Liver (tissue), 9 donors: ENCODE data around the gene PGM3. TPM values are rescaled to one million over a fixed set of nuclear protein-coding genes. Genes with fewer than 3 reads are reported as not detected.

Experiments
- DNase-seq: peaks from one replicate; pipeline ENCODE4 v3.0.0-alpha.2; 2017; ENCODE audit warnings: low spot score
- H3K27ac ChIP-seq, 2 donors: one replicate each; pipeline ENCODE4 v1.7.0; 2013; ENCODE audit warnings: inconsistent platforms in 2 of 2, low read length in 2 of 2, control low read depth in 1 of 2, low read depth in 1 of 2, mild to moderate bottlenecking in 1 of 2
- H3K27me3 ChIP-seq, 4 donors: one replicate each; pipeline versions ENCODE4 v1.6.1 to v1.7.0; 2013; ENCODE audit warnings: low read length in 3 of 4, inconsistent platforms in 1 of 4, mild to moderate bottlenecking in 1 of 4, moderate library complexity in 1 of 4; ENCODE audit not compliant: control insufficient read depth in 4 of 4, insufficient read depth in 4 of 4
- H3K36me3 ChIP-seq, 4 donors: one replicate each; pipeline versions ENCODE4 v1.6.1 to v1.7.0; 2013; ENCODE audit warnings: low read length in 3 of 4, mild to moderate bottlenecking in 3 of 4, low read depth in 1 of 4, moderate library complexity in 1 of 4; ENCODE audit not compliant: control insufficient read depth in 4 of 4, insufficient read depth in 3 of 4
- H3K4me1 ChIP-seq, 4 donors: one replicate each; pipeline versions ENCODE4 v1.6.1 to v1.7.0; 2013; ENCODE audit warnings: low read length in 3 of 4, mild to moderate bottlenecking in 3 of 4, moderate library complexity in 1 of 4; ENCODE audit not compliant: control insufficient read depth in 4 of 4, insufficient read depth in 4 of 4
- H3K4me3 ChIP-seq, 3 donors: one replicate each; pipeline versions ENCODE4 v1.6.1 to v1.7.0; 2013; ENCODE audit warnings: low read length in 3 of 3, control low read depth in 1 of 3, low read depth in 1 of 3, mild to moderate bottlenecking in 1 of 3
- H3K9ac ChIP-seq, 2 donors: one replicate each; pipeline ENCODE4 v1.7.0; 2013; ENCODE audit warnings: low read length in 2 of 2, mild to moderate bottlenecking in 2 of 2, moderate library complexity in 2 of 2, control low read depth in 1 of 2, low read depth in 1 of 2
- H3K9me3 ChIP-seq, 4 donors: one replicate each; pipeline versions ENCODE4 v1.6.1 to v1.7.0; 2013; ENCODE audit warnings: low read length in 3 of 4; ENCODE audit not compliant: control insufficient read depth in 4 of 4
- ATF3 ChIP-seq: IDR thresholded peaks from 2 replicates; pipeline ENCODE4 v1.6.1; 2016; ENCODE audit warnings: antibody characterized with exemption
- EGR1 ChIP-seq, 2 donors: IDR thresholded peaks; 2 replicates each; pipeline ENCODE4 v1.6.1; 2016 to 2018; ENCODE audit warnings: antibody characterized with exemption in 2 of 2, low read depth in 2 of 2
- FOXA2 ChIP-seq: IDR thresholded peaks from 2 replicates; pipeline ENCODE4 v1.6.1; 2016; ENCODE audit warnings: antibody characterized with exemption
- GABPA ChIP-seq, 2 donors: IDR thresholded peaks in 1 of 2; conservative IDR thresholded peaks in 1 of 2; 2 replicates each; pipeline ENCODE4 v1.6.1; 2016; ENCODE audit warnings: antibody characterized with exemption in 2 of 2, mild to moderate bottlenecking in 1 of 2, moderate library complexity in 1 of 2
- HNF4A ChIP-seq, 2 donors: conservative IDR thresholded peaks; 2 replicates each; pipeline ENCODE4 v1.6.1; 2016; ENCODE audit warnings: antibody characterized with exemption in 2 of 2, mild to moderate bottlenecking in 2 of 2
- HNF4G ChIP-seq: IDR thresholded peaks from 2 replicates; pipeline ENCODE4 v1.6.1; 2016; ENCODE audit warnings: antibody characterized with exemption
- JUND ChIP-seq, 2 donors: IDR thresholded peaks; 2 replicates each; pipeline ENCODE4 v1.6.1; 2016; ENCODE audit warnings: antibody characterized with exemption in 2 of 2
- MAX ChIP-seq: IDR thresholded peaks from 2 replicates; pipeline ENCODE4 v1.6.1; 2016; ENCODE audit warnings: antibody characterized with exemption
- REST ChIP-seq: IDR thresholded peaks from 2 replicates; pipeline ENCODE4 v1.6.1; 2016; ENCODE audit warnings: antibody characterized with exemption, mild to moderate bottlenecking
- RXRA ChIP-seq, 2 donors: IDR thresholded peaks; 2 replicates each; pipeline ENCODE4 v1.6.1; 2017 to 2018; ENCODE audit warnings: antibody characterized with exemption in 2 of 2, mild to moderate bottlenecking in 1 of 2
- SP1 ChIP-seq: IDR thresholded peaks from 2 replicates; pipeline ENCODE4 v1.6.1; 2018; ENCODE audit warnings: antibody characterized with exemption, mild to moderate bottlenecking
- TAF1 ChIP-seq: conservative IDR thresholded peaks from 2 replicates; pipeline ENCODE4 v1.6.1; 2016; ENCODE audit warnings: antibody characterized with exemption, mild to moderate bottlenecking
- YY1 ChIP-seq: IDR thresholded peaks from 2 replicates; pipeline ENCODE4 v1.6.1; 2016; ENCODE audit warnings: antibody characterized with exemption, mild to moderate bottlenecking
- ZBTB33 ChIP-seq: IDR thresholded peaks from 2 replicates; pipeline ENCODE4 v1.6.1; 2016; ENCODE audit warnings: antibody characterized with exemption
- WGBS: extraction: QIAGEN DNeasy Blood & Tissue Kit; methylation state at CpG from one replicate; pipeline ENCODE4 v1.1.7; 2013; 5-methylcytosine and 5-hydroxymethylcytosine counted together
- polyA plus RNA-seq, 2 donors: library from polyadenylated mRNA; stranded (reverse) in 1 of 2; unstranded in 1 of 2; fragments of 200-250 nt in 1 of 2; fragments of >200 nt in 1 of 2; fragmentation: Nextera tagmentation in 1 of 2; extraction: Ambion mirVana in 1 of 2; gene quantifications; one replicate each; pipeline versions ENCODE4 v1.2.1 to v1.2.3, GENCODE V29; 2013 to 2015
- total RNA-seq, 2 donors: library from RNA; depleted of rRNA; stranded (reverse); fragments of >200 nt; gene quantifications; one replicate each; pipeline ENCODE4 v1.2.3, GENCODE V29; 2014
- donor health status: healthy.
- donor health status: healthy.
- donor health status: healthy.
- donor health status: healthy.
- donor health status: healthy.

PGM3 gene
- total and polyA plus RNA-seq, 4 donors, result 14.7 to 61.1 (median 26.0) TPM

- Histone ChIP-seq H3K36me3 (peaks cover 4 to 41% (median 25%) of the 10 kb centered on the region in 4 donors), H3K4me1 (no peaks in the 10 kb centered on the region), H3K9ac (no peak overlapping the region), H3K4me3 (no peak overlapping the region), H3K27ac (no peak overlapping the region), H3K9me3 (no peaks in the 10 kb centered on the region), H3K27me3 (no peaks in the 10 kb centered on the region)
- DNase-seq, result no peak
- TF ChIP-seq ZBTB33, result no peak
- no peak for TF ChIP-seq GABPA (IDR thresholded peaks at IDR 0.05 in 1 of 2, conservative IDR thresholded peaks at IDR 0.05 in 1 of 2)
- no peak for TF ChIP-seq EGR1 (IDR thresholded peaks at IDR 0.05; ENCODE audit: low read depth in 2 of 2)
- no peak for TF ChIP-seq HNF4G
- TF ChIP-seq ATF3, result no peak
- no peak for TF ChIP-seq YY1
- no peak for TF ChIP-seq MAX
- TF ChIP-seq HNF4A (conservative IDR thresholded peaks at IDR 0.05), result no peak
- TF ChIP-seq TAF1, result no peak
- no peak for TF ChIP-seq FOXA2
- TF ChIP-seq REST, result no peak
- WGBS, result 90% methylated on average over 4 of the region's 4 CpGs
Observed at GRCh38 chr6:83153883-83154521, 39.1 kb downstream of the PGM3 start.

GRCh38 chr6:83152913-83153312, 40.2 kb downstream of the PGM3 start:
- DNase-seq, result no peak
- H3K4me1 ChIP-seq, result no peaks in the 10 kb centered on the region
- no peaks in the 10 kb centered on the region for H3K9me3 ChIP-seq
- peaks cover 4 to 33% (median 25%) of the 10 kb centered on the region in 4 donors for H3K36me3 ChIP-seq
- TF ChIP-seq RXRA (IDR thresholded peaks at IDR 0.05) (peak; percentile 7 to 12), HNF4A (conservative IDR thresholded peaks at IDR 0.05) (peak; percentile 26 to 27), JUND (IDR thresholded peaks at IDR 0.05) (no peak), YY1 (no peak), SP1 (no peak)
- H3K27ac ChIP-seq, result no peak overlapping the region
- no peak overlapping the region for H3K9ac ChIP-seq
- no peaks in the 10 kb centered on the region for H3K27me3 ChIP-seq
- H3K4me3 ChIP-seq, result no peak overlapping the region
- 98% methylated on average over 1 of the region's 1 CpG for WGBS
